ENCODE data around the gene DACT1. TPM values are rescaled to one million over a fixed set of nuclear protein-coding genes. Genes with fewer than 3 reads are reported as not detected.

Gene DACT1
- polyA plus RNA-seq, 1 of the 3 experiments (the other 2 are of a cell fraction) = 3.3 TPM

- TF ChIP-seq USF1 (IDR thresholded peaks at IDR 0.05; ENCODE audit: borderline replicate concordance, low read depth) (no peak), CHD2 (IDR thresholded peaks at IDR 0.05; ENCODE audit: low read length, partially characterized antibody) (no peak), IRF3 (IDR thresholded peaks at IDR 0.05; ENCODE audit: low read depth, low read length) (no peak), FOXM1 (IDR thresholded peaks at IDR 0.05; ENCODE audit: low read depth) (no peak), YY1 (IDR thresholded peaks at IDR 0.05; ENCODE audit: low read depth) (no peak), USF2 (IDR thresholded peaks at IDR 0.05; ENCODE audit: borderline replicate concordance, low read depth, low read length) (no peak), FOSL2 (IDR thresholded peaks at IDR 0.05; ENCODE audit: borderline replicate concordance, low read depth) (no peak), MAX (IDR thresholded peaks at IDR 0.05; ENCODE audit: low read depth) (no peak), REST (IDR thresholded peaks at IDR 0.05; ENCODE audit: low read depth, low read length) (no peak), SMC3 (IDR thresholded peaks at IDR 0.05; ENCODE audit: low read depth, low read length) (no peak), RFX5 (IDR thresholded peaks at IDR 0.05; ENCODE audit: low read length) (no peak), RCOR1 (IDR thresholded peaks at IDR 0.05; ENCODE audit: low read length) (no peak), POLR2AphosphoS5 (IDR thresholded peaks at IDR 0.05; ENCODE audit: low read depth, low read length) (no peak), ZBTB33 (IDR thresholded peaks at IDR 0.05; ENCODE audit: borderline replicate concordance, low read depth) (no peak), JUND (IDR thresholded peaks at IDR 0.05) (no peak), CTCF (IDR thresholded peaks at IDR 0.05) (no peak)
- H3K9me2 ChIP-seq = no peaks in the 10 kb centered on the region
- no peak overlapping the region for H3K4me3 ChIP-seq (ENCODE audit: low read depth in 2 of 2, low read length in 1 of 2)
- H3K36me3 ChIP-seq (replicated peaks in 1 of 2; ENCODE audit: control insufficient read depth in 1 of 2, insufficient read depth in 2 of 2, low read length in 1 of 2) = no peaks in the 10 kb centered on the region
- 82% methylated on average over 4 of the region's 4 CpGs for WGBS (ENCODE audit: low lambda C conversion rate)
- ChIA-PET POLR2A (no interaction called here), CTCF (no interaction called here)
- peaks cover 14% of the 10 kb centered on the region for H3F3A ChIP-seq (replicated peaks; ENCODE audit: insufficient read depth)
- H3K9me3 ChIP-seq = no peaks in the 10 kb centered on the region
- no peak overlapping the region for H3K9ac ChIP-seq
- H3K27me3 ChIP-seq (ENCODE audit: insufficient read depth) = no peaks in the 10 kb centered on the region
- H2AFZ ChIP-seq (ENCODE audit: low read depth) = no peak overlapping the region
- no peak overlapping the region for H3K27ac ChIP-seq (ENCODE audit: low read depth in 2 of 2, low read length in 1 of 2)
- no peaks in the 10 kb centered on the region for H3K79me2 ChIP-seq (ENCODE audit: insufficient read depth)
- peaks cover 7 to 11% of the 10 kb centered on the region in 2 experiments; a peak in 3 of 4 replicates for H3K4me1 ChIP-seq (ENCODE audit: control insufficient read depth in 1 of 2, insufficient read depth in 2 of 2, low read depth in 1 of 2, low read length in 1 of 2)
- no peak for DNase-seq
- H4K20me1 ChIP-seq (ENCODE audit: insufficient read depth) = no peaks in the 10 kb centered on the region
- no peak overlapping the region for H3K4me2 ChIP-seq
These were observed 32.3 kb upstream of the DACT1 start for GRCh38 chr14:58605465-58605864.

Data from SK-N-SH (cell line).